Small intestine (tissue), 16 donors: ENCODE data around the gene SCGB1D1. TPM values are rescaled to one million over a fixed set of nuclear protein-coding genes. Genes with fewer than 3 reads are reported as not detected.

ENCODE experiments used
- DNase-seq, 2 donors: peaks; one replicate each; pipeline versions ENCODE4 v3.0.0 to v3.0.0-alpha.2; 2013
- FAIRE-seq: peaks from 2 replicates; lab custom pipeline; 2012; peaks lifted over from hg19 to GRCh38; lab: Jason Lieb, UNC
- H3K27ac ChIP-seq, 3 donors: one replicate each; pipeline ENCODE4 v1.5.1; 2013; ENCODE audit warnings: low read length in 2 of 3, mild to moderate bottlenecking in 2 of 3, control low read depth in 1 of 3, inconsistent platforms in 1 of 3, low read depth in 1 of 3, moderate library complexity in 1 of 3
- H3K27me3 ChIP-seq, 3 donors: one replicate each; pipeline ENCODE4 v1.6.1; 2013; ENCODE audit warnings: low read length in 3 of 3, inconsistent platforms in 1 of 3; ENCODE audit not compliant: control insufficient read depth in 3 of 3, insufficient read depth in 3 of 3
- H3K36me3 ChIP-seq, 3 donors: one replicate each; pipeline ENCODE4 v1.6.1; 2013; ENCODE audit warnings: low read length in 3 of 3, inconsistent platforms in 1 of 3, low read depth in 1 of 3, mild to moderate bottlenecking in 1 of 3, moderate library complexity in 1 of 3; ENCODE audit not compliant: control insufficient read depth in 3 of 3, insufficient read depth in 2 of 3
- H3K4me1 ChIP-seq, 3 donors: one replicate each; pipeline ENCODE4 v1.6.1; 2013; ENCODE audit warnings: low read length in 2 of 3, inconsistent platforms in 1 of 3, low read depth in 1 of 3, mild to moderate bottlenecking in 1 of 3, moderate library complexity in 1 of 3; ENCODE audit not compliant: control insufficient read depth in 3 of 3, insufficient read depth in 2 of 3
- H3K4me3 ChIP-seq, 3 donors: one replicate each; pipeline ENCODE4 v1.5.1; 2013; ENCODE audit warnings: low read length in 3 of 3, control low read depth in 1 of 3, inconsistent platforms in 1 of 3, low read depth in 1 of 3, mild to moderate bottlenecking in 1 of 3, moderate library complexity in 1 of 3
- H3K9me3 ChIP-seq, 2 donors: one replicate each; pipeline ENCODE4 v1.6.1; 2013; ENCODE audit warnings: low read depth in 1 of 2, low read length in 1 of 2; ENCODE audit not compliant: control insufficient read depth in 2 of 2, insufficient read depth in 1 of 2
- WGBS, 3 donors: extraction: QIAGEN DNeasy Blood & Tissue Kit; methylation state at CpG; one replicate each; pipeline ENCODE4 v1.1.7; 2013; 5-methylcytosine and 5-hydroxymethylcytosine counted together
- long read RNA-seq, 10 donors: transcript quantifications; one replicate each; lab custom pipeline, GENCODE V29; 2026
- polyA plus RNA-seq, 4 donors: library from polyadenylated mRNA; stranded (reverse) in 3 of 4; unstranded in 1 of 4; fragments of 200-250 nt in 3 of 4; fragments of 120-200 nt in 1 of 4; gene quantifications; one replicate each; pipeline versions ENCODE4 v1.2.1 to v1.2.3, GENCODE V29; 2013
- donor health status: healthy with polysubstance abuse.
- donor health status: control.
- donor health status: control.
- donor health status: Bipolar disorder and iron deficiency.
- donor health status: healthy.

SCGB1D1 gene, protein sequence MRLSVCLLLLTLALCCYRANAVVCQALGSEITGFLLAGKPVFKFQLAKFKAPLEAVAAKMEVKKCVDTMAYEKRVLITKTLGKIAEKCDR
- polyA plus RNA-seq: not detected
- long read RNA-seq, donor 1: 0 reads
- long read RNA-seq, donor 2: 0 reads
- long read RNA-seq, donor 3: 0 reads
- long read RNA-seq, donor 4: 0 reads
- long read RNA-seq, donor 5: 0 reads
- long read RNA-seq, donor 6: 0 reads
- long read RNA-seq, donor 7: 0 reads
- long read RNA-seq, donor 8: 0 reads
- long read RNA-seq, donor 9: 0 reads
- long read RNA-seq, donor 10: 0 reads

- DNase-seq: no peak
- no peak within 1 kb of the TSS for H3K27ac ChIP-seq
- H3K27me3 ChIP-seq: peaks cover 0 to 8% (median 7%) of the 10 kb centered on the region in 3 donors
- 50 to 62% (median 53%) methylated on average over 9 of the region's 9 CpGs for WGBS, 3 donors
- H3K4me3 ChIP-seq: no peak within 1 kb of the TSS
- FAIRE-seq: no peak
- no peaks in the 10 kb centered on the region for H3K9me3 ChIP-seq
- H3K36me3 ChIP-seq: no peaks in the 10 kb centered on the region
- no peaks in the 10 kb centered on the region for H3K4me1 ChIP-seq
Observed at GRCh38 chr11:62190011-62190410, at the start of gene SCGB1D1. SCGB1D1 (plus strand) TSS chr11:62190216; CDS start chr11:62190285, 69 bp downstream.

DNA sequence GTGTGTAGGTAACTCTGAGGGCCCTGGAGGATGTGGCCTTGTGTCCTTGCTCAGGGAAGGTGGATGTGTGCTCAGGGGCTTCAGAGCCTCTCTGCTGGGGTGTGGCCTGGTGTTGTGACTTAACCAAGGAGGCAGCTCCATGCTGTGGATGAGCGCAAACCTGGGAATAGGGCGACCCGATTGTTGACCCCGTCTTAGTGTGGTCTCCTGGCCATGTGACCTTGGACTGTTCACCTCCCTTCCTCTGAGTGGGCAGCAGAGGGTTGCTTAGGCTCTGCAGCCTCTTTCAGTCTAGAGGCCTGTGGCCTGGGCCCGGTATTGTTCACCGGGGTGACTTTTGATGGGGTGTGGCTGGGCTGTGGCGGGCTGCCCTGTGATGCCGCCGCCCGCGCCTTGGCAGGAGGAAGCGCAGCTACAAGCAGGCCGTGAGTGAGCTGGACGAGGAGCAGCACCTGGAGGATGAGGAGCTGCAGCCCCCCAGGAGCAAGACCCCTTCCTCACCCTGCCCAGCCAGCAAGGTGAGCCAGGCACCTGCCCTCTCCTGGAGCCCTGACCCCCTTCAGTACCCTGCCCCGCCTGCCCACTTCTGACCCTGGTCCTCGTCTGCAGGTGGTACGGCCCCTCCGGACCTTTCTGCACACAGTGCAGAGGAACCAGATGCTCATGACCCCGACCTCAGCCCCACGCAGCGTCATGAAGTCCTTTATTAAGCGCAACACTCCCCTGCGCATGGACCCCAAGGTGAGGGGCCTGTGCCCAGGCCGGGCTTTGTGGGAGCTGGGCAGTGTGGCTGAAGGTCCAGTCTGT lies 49.5 kb upstream of the SCGB1D1 start:
- H3K27ac ChIP-seq: no peak overlapping the region
- peaks cover 0 to 88% (median 13%) of the 10 kb centered on the region in 3 donors for H3K36me3 ChIP-seq
- DNase-seq (no peak), FAIRE-seq (no peak)
- H3K4me3 ChIP-seq: no peak overlapping the region
- no peaks in the 10 kb centered on the region for H3K9me3 ChIP-seq
- H3K27me3 ChIP-seq: no peaks in the 10 kb centered on the region
- 94 to 97% (median 97%) methylated on average over 21 to 24 of the region's 24 CpGs for WGBS, 3 donors
- no peaks in the 10 kb centered on the region for H3K4me1 ChIP-seq

- peaks cover 0 to 91% (median 15%) of the 10 kb centered on the region in 3 donors for H3K36me3 ChIP-seq
- no peak for FAIRE-seq
- H3K4me3 ChIP-seq: no peak overlapping the region
Observed at GRCh38 chr11:62141111-62142042, 48.6 kb upstream of the SCGB1D1 start.

GRCh38 chr11:62142043-62142375 lies 48.0 kb upstream of the SCGB1D1 start:
- Histone ChIP-seq H3K4me1 (no peaks in the 10 kb centered on the region), H3K27me3 (no peaks in the 10 kb centered on the region), H3K27ac (no peak overlapping the region), H3K36me3 (peaks cover 4 to 91% (median 19%) of the 10 kb centered on the region in 3 donors), H3K9me3 (no peaks in the 10 kb centered on the region), H3K4me3 (no peak overlapping the region)
- FAIRE-seq (no peak), DNase-seq (no peak)
- WGBS, 3 donors: 95 to 99% (median 98%) methylated on average over 4 of the region's 4 CpGs

More at GRCh38 chr11:62141111-62142042, 48.6 kb upstream of the SCGB1D1 start:
- Histone ChIP-seq H3K4me1 (no peaks in the 10 kb centered on the region), H3K9me3 (no peaks in the 10 kb centered on the region), H3K27ac (no peak overlapping the region), H3K27me3 (no peaks in the 10 kb centered on the region)
- no peak for DNase-seq
- WGBS, 3 donors: 88 to 95% (median 92%) methylated on average over 18 to 22 of the region's 22 CpGs

DNA sequence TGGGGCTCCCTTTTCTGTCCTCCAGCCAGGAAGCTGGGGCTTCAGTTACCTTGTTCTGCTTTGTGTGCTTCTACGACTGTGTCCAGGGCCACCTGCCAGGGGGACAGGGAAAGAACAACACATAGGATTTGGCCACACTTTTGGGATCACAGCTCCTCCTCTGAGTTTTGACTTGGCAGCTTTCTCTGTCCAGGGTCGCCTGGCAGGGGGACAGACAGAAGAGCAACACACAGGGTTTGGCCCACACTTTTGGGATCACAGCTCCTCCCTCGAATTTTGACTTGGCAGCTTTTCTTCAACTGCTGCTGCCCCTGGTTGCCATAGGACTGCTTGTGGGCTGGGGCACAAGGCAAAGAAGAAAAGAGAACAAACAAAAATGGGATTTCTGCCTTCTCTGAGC lies 47.1 kb upstream of the SCGB1D1 start:
- DNase-seq (no peak), FAIRE-seq (no peak)
- Histone ChIP-seq H3K4me3 (no peak overlapping the region), H3K4me1 (no peaks in the 10 kb centered on the region), H3K27me3 (no peaks in the 10 kb centered on the region), H3K36me3 (peaks cover 10 to 92% (median 21%) of the 10 kb centered on the region in 3 donors), H3K27ac (no peak overlapping the region), H3K9me3 (no peaks in the 10 kb centered on the region)
- WGBS, 3 donors: 64 to 88% (median 74%) methylated on average over 3 of the region's 3 CpGs

GRCh38 chr11:62143727-62144126 lies 46.3 kb upstream of the SCGB1D1 start:
- DNase-seq: no peak

DNA sequence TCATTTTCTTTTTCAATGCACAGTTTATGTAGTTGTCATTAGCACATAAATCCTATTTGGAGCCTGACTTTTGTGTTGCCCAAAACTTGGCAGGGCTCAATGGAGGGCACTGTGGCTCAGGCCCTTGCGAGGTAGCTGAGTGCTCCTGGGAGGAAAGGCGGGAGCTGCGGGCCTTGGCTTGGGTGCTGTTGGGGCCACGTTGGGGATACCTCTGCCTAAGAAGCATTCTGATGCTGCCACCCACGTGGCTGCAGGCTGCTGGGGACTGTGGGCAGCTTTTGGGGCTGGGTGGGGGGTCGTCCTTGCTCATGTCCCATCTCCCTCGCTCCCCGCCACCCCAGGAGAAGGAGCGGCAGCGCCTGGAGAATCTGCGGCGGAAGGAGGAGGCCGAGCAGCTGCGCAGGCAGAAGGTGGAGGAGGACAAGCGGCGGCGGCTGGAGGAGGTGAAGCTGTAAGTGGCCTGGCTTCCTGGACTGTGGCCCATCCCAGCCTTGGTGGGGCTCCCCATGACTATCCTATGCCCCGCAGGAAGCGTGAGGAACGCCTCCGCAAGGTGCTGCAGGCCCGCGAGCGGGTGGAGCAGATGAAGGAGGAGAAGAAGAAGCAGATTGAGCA lies 45.3 kb upstream of the SCGB1D1 start:
- Histone ChIP-seq H3K36me3 (peaks cover 12 to 85% (median 21%) of the 10 kb centered on the region in 3 donors), H3K4me3 (no peak overlapping the region)
- WGBS, 3 donors: 96 to 98% (median 97%) methylated on average over 24 of the region's 24 CpGs

More at GRCh38 chr11:62143727-62144126, 46.3 kb upstream of the SCGB1D1 start:
- FAIRE-seq: no peak
- H3K4me1 ChIP-seq: no peaks in the 10 kb centered on the region
- 71 to 86% (median 80%) methylated on average over 1 of the region's 1 CpG for WGBS, 3 donors
- H3K27me3 ChIP-seq: no peaks in the 10 kb centered on the region
- H3K4me3 ChIP-seq: no peak overlapping the region
- H3K9me3 ChIP-seq: no peaks in the 10 kb centered on the region
- H3K36me3 ChIP-seq: peaks cover 10 to 92% (median 19%) of the 10 kb centered on the region in 3 donors
- no peak overlapping the region for H3K27ac ChIP-seq

More for the DNA sequence above, 45.3 kb upstream of the SCGB1D1 start:
- Histone ChIP-seq H3K4me1 (no peaks in the 10 kb centered on the region), H3K9me3 (no peaks in the 10 kb centered on the region), H3K27me3 (no peaks in the 10 kb centered on the region), H3K27ac (no peak overlapping the region)
- no peak for FAIRE-seq
- DNase-seq: no peak
